Measurements from ENCODE around the gene AOX1. TPM values are rescaled to one million over a fixed set of nuclear protein-coding genes. Genes with fewer than 3 reads are reported as not detected.

The AOX1 gene
- total RNA-seq, 1 experiment from 2014 or later = 0.71 TPM

GRCh38 chr2:200586644-200586975 lies 796 bp downstream of the AOX1 start:
- ChIA-PET RAD21 (ENCODE audit: low non-redundant PET in 1 of 2, low total read pairs in 2 of 2, uncharacterized antibody in 2 of 2, unreplicated experiment in 2 of 2) (no interaction called here), CTCF (no interaction called here), POLR2A (no interaction called here)
- H3K9me3 ChIP-seq (ENCODE audit: control insufficient read depth in 1 of 2, insufficient read depth in 1 of 2, low read depth in 1 of 2, low read length in 2 of 2) = no peaks in the 10 kb centered on the region
- no peaks in the 10 kb centered on the region for H3K27me3 ChIP-seq (ENCODE audit: insufficient read depth, low read length)
- H3K9me2 ChIP-seq (ENCODE audit: insufficient read depth) = no peaks in the 10 kb centered on the region
- no peaks in the 10 kb centered on the region for H4K20me1 ChIP-seq (ENCODE audit: insufficient read depth)
- TF ChIP-seq SRF (IDR thresholded peaks at IDR 0.05; ENCODE audit: low read depth) (no peak), ZNF274 (IDR thresholded peaks at IDR 0.05; ENCODE audit: low read depth, low read length) (no peak), REST (IDR thresholded peaks at IDR 0.05; ENCODE audit: low read depth) (no peak), SP1 (IDR thresholded peaks at IDR 0.05; ENCODE audit: low read depth) (no peak), CBX3 (IDR thresholded peaks at IDR 0.05; ENCODE audit: low read depth) (no peak), JUND (IDR thresholded peaks at IDR 0.05) (no peak), CTCF (IDR thresholded peaks at IDR 0.05 in 2 of 3, conservative IDR thresholded peaks at IDR 0.05 in 1 of 3; ENCODE audit: borderline replicate concordance in 1 of 3, insufficient read depth in 1 of 3, low read depth in 2 of 3, low read length in 2 of 3) (no peak), ATF3 (IDR thresholded peaks at IDR 0.05) (no peak), EGR1 (IDR thresholded peaks at IDR 0.05; ENCODE audit: low read depth) (no peak), ELF1 (IDR thresholded peaks at IDR 0.05; ENCODE audit: borderline replicate concordance, low read depth) (no peak), TCF7L2 (IDR thresholded peaks at IDR 0.05; ENCODE audit: borderline replicate concordance, extremely low read depth, insufficient read depth, insufficient read length) (no peak), FOSL1 (IDR thresholded peaks at IDR 0.05; ENCODE audit: low read depth) (no peak), ZFX (IDR thresholded peaks at IDR 0.05) (no peak), MAX (IDR thresholded peaks at IDR 0.05) (no peak), YY1 (IDR thresholded peaks at IDR 0.05; ENCODE audit: extremely low read depth, insufficient replicate concordance, low read depth, low read length) (no peak), CEBPB (IDR thresholded peaks at IDR 0.05; ENCODE audit: low read depth) (no peak), RAD21 (IDR thresholded peaks at IDR 0.05; ENCODE audit: low read depth) (no peak), EZH2phosphoT487 (IDR thresholded peaks at IDR 0.05; ENCODE audit: borderline replicate concordance) (no peak)
- no peak for DNase-seq (ENCODE audit: low read depth, low spot score)
- no peaks in the 10 kb centered on the region for H3K4me1 ChIP-seq (ENCODE audit: control insufficient read depth in 1 of 2, insufficient read depth in 2 of 2, low read length in 2 of 2)
- no peak overlapping the region for H3K4me2 ChIP-seq (ENCODE audit: low read length)
- H2AFZ ChIP-seq (ENCODE audit: low read depth, low read length, poor library complexity, severe bottlenecking) = no peak overlapping the region
- no peak overlapping the region for H3K27ac ChIP-seq (ENCODE audit: low read depth, low read length)
- no peak overlapping the region for H3K9ac ChIP-seq (ENCODE audit: low read length)
- intact Hi-C loops (cut with micrococcal nuclease) = no loop called here
- no TSS peak for BruUV-seq (replicated peaks)
- no peak overlapping the region for H3K4me3 ChIP-seq (replicated peaks in 1 of 2; ENCODE audit: low read depth in 1 of 2, low read length in 2 of 2)
- no peak for ATAC-seq
- no peaks in the 10 kb centered on the region for H3K79me2 ChIP-seq (ENCODE audit: insufficient read depth, low read length)
- no peaks in the 10 kb centered on the region for H3K36me3 ChIP-seq (ENCODE audit: control insufficient read depth in 1 of 2, insufficient read depth in 2 of 2, low read length in 2 of 2)
